Esophagus squamous epithelium (tissue), 5 donors: ENCODE measurements around the gene SAXO2. TPM values are rescaled to one million over a fixed set of nuclear protein-coding genes. Genes with fewer than 3 reads are reported as not detected.
A peak's percentile ranks its signal among the peaks of the same experiment; 100 is the strongest.
"Not testable (repeated sequence)": the region's sequence is repeated elsewhere in the genome, so short reads cannot be mapped to it uniquely, and the experiment has no call there.

ENCODE experiments used
- DNase-seq: peaks from one replicate; lab custom pipeline; 2025; lab: John Stamatoyannopoulos, UW
- H3K27ac ChIP-seq, 4 donors: fragments of 200-600 bp; sonication (generic); one replicate each; pipeline ENCODE4 v1.5.1; 2016 to 2019; ENCODE audit warnings: mild to moderate bottlenecking in 1 of 4
- H3K27me3 ChIP-seq, 4 donors: fragments of 200-600 bp; sonication (generic); 1 replicate in 3 of 4; 2 replicates in 1 of 4; pipeline versions ENCODE4 v1.5.1 to v1.6.0; 2017 to 2021; ENCODE audit warnings: antibody characterized with exemption in 1 of 4
- H3K36me3 ChIP-seq, 3 donors: fragments of 200-600 bp; sonication (generic); one replicate each; pipeline ENCODE4 v1.5.1; 2016 to 2019
- H3K4me1 ChIP-seq, 3 donors: fragments of 200-600 bp; sonication (generic); one replicate each; pipeline ENCODE4 v1.5.1; 2017 to 2019
- H3K4me3 ChIP-seq, 4 donors: fragments of 200-600 bp; sonication (generic); 1 replicate in 3 of 4; 2 replicates in 1 of 4; pipeline ENCODE4 v1.5.1; 2016 to 2019; ENCODE audit warnings: mild to moderate bottlenecking in 2 of 4, moderate library complexity in 1 of 4
- H3K9me3 ChIP-seq, 3 donors: fragments of 200-600 bp; sonication (generic); one replicate each; pipeline ENCODE4 v1.5.1; 2016 to 2019
- CTCF ChIP-seq, 6 experiments: fragments of 450-650 bp in 4 of 6; fragments of 200-600 bp in 2 of 6; sonication (generic) in 2 of 6; IDR thresholded peaks; one replicate each; pipeline ENCODE4 v1.5.1; 2016 to 2019; ENCODE audit warnings: antibody characterized with exemption in 6 of 6, mild to moderate bottlenecking in 4 of 6, moderate library complexity in 4 of 6
- POLR2A ChIP-seq, 4 donors: fragments of 450-650 bp; IDR thresholded peaks; one replicate each; pipeline ENCODE4 v1.6.1; 2017; ENCODE audit warnings: antibody characterized with exemption in 4 of 4, mild to moderate bottlenecking in 4 of 4, moderate library complexity in 3 of 4
- WGBS, 2 donors: methylation state at CpG; one replicate each; pipeline ENCODE4 v1.1.5; 2018; 5-methylcytosine and 5-hydroxymethylcytosine counted together
- intact Hi-C: fragments of 100-400 bp; cut with DNase I; formaldehyde crosslinking; loops from one replicate; pipeline ENCODE4 v1.15.0; 2022
- total RNA-seq, 4 donors: library from RNA; depleted of rRNA; stranded (reverse); fragments of >200 nt; gene quantifications; one replicate each; pipeline ENCODE4 v1.1.0, GENCODE V29; 2016
- donor health status: DM: yes; HTN: yes; CAD: no.

The SAXO2 gene
- total RNA-seq, 4 donors from 2014 or later, result 1.5 TPM; not detected in 3

- WGBS, 2 donors, result 48 to 83% methylated on average over 1 to 2 of the region's 2 CpGs
- TF ChIP-seq POLR2A (IDR thresholded peaks at IDR 0.05) (no peak), CTCF (IDR thresholded peaks at IDR 0.05) (no peak)
- Histone ChIP-seq H3K27ac (no peak overlapping the region), H3K4me1 (no peaks in the 10 kb centered on the region), H3K9me3 (no peaks in the 10 kb centered on the region), H3K27me3 (no peaks in the 10 kb centered on the region), H3K4me3 (no peak overlapping the region), H3K36me3 (peaks cover 0 to 54% (median 0%) of the 10 kb centered on the region in 3 donors)
- intact Hi-C loops, result no loop called here
- no peak for DNase-seq
Observed at GRCh38 chr15:82231842-82232241, 30.8 kb upstream of the SAXO2 start.

DNA sequence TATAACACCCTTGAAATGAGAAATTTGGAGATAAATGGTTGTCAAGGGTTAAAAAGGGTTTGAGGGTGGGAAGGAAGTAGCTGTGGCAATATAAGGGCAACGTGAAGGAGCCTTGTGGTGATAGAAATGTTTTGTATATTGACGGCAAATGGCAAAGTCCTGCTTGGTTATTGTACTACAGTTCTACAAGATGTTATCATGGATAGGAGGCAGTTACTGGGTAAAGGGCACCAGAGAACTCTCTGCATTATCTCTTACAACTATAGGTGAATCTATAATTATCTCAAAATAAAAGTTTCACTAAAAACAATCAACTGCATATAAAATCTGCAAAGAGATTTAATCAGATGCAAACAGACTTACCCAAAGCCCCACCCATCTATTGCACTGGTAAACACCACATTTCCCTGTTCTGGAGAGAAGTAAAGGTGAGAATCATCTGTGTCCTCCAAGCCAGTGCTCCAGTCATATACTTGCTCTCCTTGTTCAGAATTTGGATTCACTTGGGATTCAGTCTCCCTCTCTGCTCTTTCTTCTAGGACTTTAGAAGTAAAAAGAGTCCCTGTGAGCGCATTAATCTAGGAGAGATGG lies 24.6 kb upstream of the SAXO2 start:
- intact Hi-C loops, H3K4me3 ChIP-seq, DNase-seq, H3K27ac ChIP-seq, H3K4me1 ChIP-seq, H3K9me3 ChIP-seq, H3K27me3 ChIP-seq: not testable (repeated sequence)
- H3K36me3 ChIP-seq, result peaks cover 0 to 44% (median 0%) of the 10 kb centered on the region in 3 donors
- 69 to 71% methylated on average over 2 of the region's 3 CpGs for WGBS, 2 donors

DNA sequence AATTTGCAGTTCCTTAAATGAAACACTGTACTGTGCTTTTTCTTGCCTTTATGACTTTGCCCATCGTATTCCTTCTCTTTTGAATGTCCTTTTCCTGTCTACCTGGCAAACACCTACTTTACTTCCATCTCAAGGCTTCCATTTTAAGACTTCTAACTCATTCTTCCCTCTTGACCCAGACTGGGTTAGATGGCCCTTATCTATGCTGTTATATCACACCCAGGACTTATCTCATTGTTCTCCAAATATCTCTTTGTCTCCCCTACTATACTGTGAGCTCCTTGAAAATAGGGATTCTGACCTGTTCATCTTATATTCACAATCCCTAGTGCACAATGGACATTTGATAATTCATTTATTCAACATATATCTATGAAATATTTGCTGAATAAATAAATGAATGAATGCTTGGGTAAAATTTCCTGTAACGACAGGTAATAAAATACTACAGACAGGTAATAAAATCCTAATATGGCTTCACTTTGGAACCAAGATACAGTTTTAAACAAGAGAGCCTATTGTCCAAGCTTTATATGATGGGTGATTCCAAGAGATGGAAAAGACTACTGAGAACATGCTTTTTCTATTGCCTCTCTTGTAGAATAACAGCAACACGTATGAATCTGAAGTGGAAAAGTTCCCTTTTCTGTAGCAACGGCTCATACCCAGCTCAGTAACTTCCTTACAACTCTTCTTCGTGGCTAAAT lies 22.8 kb upstream of the SAXO2 start:
- 92 to 98% methylated on average over 5 of the region's 5 CpGs for WGBS, 2 donors
- Histone ChIP-seq H3K27me3 (no peaks in the 10 kb centered on the region), H3K27ac (no peak overlapping the region), H3K9me3 (no peaks in the 10 kb centered on the region), H3K4me1 (no peaks in the 10 kb centered on the region), H3K4me3 (no peak overlapping the region), H3K36me3 (peaks cover 0 to 54% (median 0%) of the 10 kb centered on the region in 3 donors)
- intact Hi-C loops, result no loop called here
- TF ChIP-seq POLR2A (IDR thresholded peaks at IDR 0.05), result no peak
- no peak for TF ChIP-seq CTCF (IDR thresholded peaks at IDR 0.05)
- no peak for DNase-seq

DNA sequence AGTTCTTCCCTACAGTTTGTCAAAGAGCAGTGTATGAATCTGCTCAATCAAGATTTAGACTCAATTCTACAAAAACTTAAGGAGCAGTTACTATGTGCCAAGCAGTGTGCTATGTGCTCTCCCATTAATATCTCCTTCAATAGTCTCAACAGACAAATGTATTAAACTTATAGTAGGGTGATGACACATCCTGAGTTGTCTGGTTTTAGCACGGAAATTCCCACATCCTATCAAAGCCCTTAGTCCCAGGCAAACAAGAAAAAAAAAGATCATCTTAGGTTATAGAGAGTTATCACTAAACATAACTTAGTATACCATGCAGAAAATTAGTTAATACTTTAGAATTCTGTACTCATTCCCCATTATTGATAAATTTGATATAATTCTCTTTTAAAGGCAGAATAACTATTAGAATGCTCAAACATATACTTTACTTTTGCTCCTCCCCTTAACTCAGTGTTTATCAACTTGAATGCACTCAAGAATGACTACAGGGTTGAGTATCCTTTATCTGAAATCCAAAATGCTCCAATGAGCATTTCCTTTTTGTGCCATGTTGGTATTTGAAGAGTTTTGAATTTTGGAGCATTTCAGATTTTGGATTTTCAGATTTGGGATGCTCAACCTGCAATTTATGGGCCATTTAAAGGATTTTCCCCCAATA lies 20.6 kb upstream of the SAXO2 start:
- DNase-seq, H3K4me1 ChIP-seq, H3K9me3 ChIP-seq, H3K27ac ChIP-seq, H3K4me3 ChIP-seq, intact Hi-C loops, H3K27me3 ChIP-seq: not testable (repeated sequence)
- WGBS, 2 donors, result 15 to 36% methylated on average over 1 of the region's 1 CpG
- peaks cover 0 to 71% (median 0%) of the 10 kb centered on the region in 3 donors for H3K36me3 ChIP-seq

- DNase-seq, H3K4me3 ChIP-seq, intact Hi-C loops, H3K9me3 ChIP-seq, H3K4me1 ChIP-seq, H3K27me3 ChIP-seq, H3K27ac ChIP-seq: not testable (repeated sequence)
- peaks cover 0 to 69% (median 0%) of the 10 kb centered on the region in 3 donors for H3K36me3 ChIP-seq
- 50 to 88% methylated on average over 1 to 2 of the region's 5 CpGs for WGBS, 2 donors
Observed at GRCh38 chr15:82243644-82244043, 19.0 kb upstream of the SAXO2 start.

- H3K4me1 ChIP-seq, intact Hi-C loops, H3K27me3 ChIP-seq, H3K27ac ChIP-seq, H3K9me3 ChIP-seq, H3K4me3 ChIP-seq, DNase-seq: not testable (repeated sequence)
- 91 to 94% methylated on average over 5 of the region's 5 CpGs for WGBS, 2 donors
- peaks cover 0 to 61% (median 0%) of the 10 kb centered on the region in 3 donors for H3K36me3 ChIP-seq
Observed at GRCh38 chr15:82245956-82246355, 16.7 kb upstream of the SAXO2 start.

DNA sequence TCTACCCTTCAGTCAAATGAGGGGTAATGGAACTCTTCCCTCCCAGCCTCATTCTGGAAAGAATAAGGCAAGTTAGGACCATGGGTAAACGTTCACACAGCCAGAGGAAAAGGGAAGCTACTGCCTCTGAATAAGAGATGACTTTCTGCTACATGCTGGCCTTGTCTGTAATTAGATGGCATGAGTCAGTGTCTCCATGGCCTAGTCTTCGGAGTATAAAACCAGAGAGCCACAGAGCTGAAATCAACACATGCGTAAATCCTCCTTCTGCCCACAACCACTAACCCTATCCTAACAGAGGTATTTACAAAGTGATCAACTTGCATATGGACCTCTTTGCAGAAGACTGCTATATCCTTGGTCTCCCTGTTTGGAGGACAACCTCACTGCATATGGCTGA lies 14.4 kb upstream of the SAXO2 start:
- H3K27ac ChIP-seq, DNase-seq, H3K27me3 ChIP-seq, H3K9me3 ChIP-seq, intact Hi-C loops, H3K4me3 ChIP-seq, H3K4me1 ChIP-seq: not testable (repeated sequence)
- 50 to 96% methylated on average over 1 to 2 of the region's 3 CpGs for WGBS, 2 donors
- H3K36me3 ChIP-seq, result peaks cover 0 to 80% (median 0%) of the 10 kb centered on the region in 3 donors

DNA sequence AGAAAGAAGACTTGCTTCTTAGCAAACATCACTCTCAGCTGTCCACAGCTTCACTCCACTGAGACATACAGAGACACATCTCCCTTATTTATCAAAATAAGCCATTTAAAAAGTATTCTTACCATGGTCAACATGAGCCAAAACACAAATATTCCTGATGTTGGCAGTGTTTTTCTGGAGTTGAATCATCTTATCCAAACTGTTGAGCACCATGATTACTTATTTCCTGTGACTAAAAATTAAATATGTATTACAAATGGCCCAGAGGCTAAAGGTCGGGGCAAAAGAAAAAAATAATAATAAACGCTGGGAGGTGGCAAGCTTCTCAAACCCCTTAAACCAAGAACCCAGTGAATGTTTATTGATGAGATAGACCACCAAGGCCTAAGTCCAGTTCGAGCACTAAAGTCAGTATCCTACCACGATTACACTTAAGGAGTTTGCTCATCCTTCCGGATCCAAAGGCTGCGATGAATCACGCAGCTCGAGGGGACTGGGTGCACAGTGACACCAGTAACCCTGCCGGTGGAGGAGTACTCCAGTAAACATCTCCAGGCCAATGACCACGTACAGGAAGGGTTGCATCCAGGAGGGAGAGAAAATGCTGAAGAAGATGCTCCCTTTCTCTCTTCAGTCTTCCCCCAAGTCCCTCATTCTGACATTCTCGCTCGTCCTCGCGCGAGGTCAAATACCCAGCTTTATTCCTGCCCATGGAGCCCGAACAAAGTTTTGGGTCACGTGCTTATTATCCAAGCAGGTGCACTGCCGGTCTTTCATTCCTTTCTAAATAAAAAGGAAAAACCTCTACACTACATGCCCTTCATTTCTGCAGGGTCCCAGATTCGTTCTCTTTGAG lies 824 bp upstream of the SAXO2 start:
- 0 to 2% methylated on average over 12 to 18 of the region's 19 CpGs for WGBS, 2 donors
- DNase-seq, result not testable (repeated sequence)

More for the DNA sequence above, 824 bp upstream of the SAXO2 start:
- Histone ChIP-seq H3K27ac (peak overlapping the region; percentile 78 to 91 (median 86)), H3K36me3 (peaks cover 0 to 32% (median 0%) of the 10 kb centered on the region in 3 donors), H3K4me3 (peak overlapping the region; percentile 74 to 97 (median 90)), H3K4me1 (peaks cover 12 to 41% (median 14%) of the 10 kb centered on the region in 3 donors)
- H3K9me3 ChIP-seq, H3K27me3 ChIP-seq, intact Hi-C loops: not testable (repeated sequence)
